ENCODE results near the gene WDR73. TPM values are rescaled to one million over a fixed set of nuclear protein-coding genes. Genes with fewer than 3 reads are reported as not detected.
"Not testable (repeated sequence)": the region's sequence is repeated elsewhere in the genome, so short reads cannot be mapped to it uniquely, and the experiment has no call there.

Gene WDR73
- total RNA-seq, 4 donors from 2014 or later, result 13.7 to 26.8 (median 20.4) TPM

- no peak for ATAC-seq (ENCODE audit: low FRiP score)
- DNase-seq (ENCODE audit: low spot score), result no peak
- TF ChIP-seq, protein P1, sequence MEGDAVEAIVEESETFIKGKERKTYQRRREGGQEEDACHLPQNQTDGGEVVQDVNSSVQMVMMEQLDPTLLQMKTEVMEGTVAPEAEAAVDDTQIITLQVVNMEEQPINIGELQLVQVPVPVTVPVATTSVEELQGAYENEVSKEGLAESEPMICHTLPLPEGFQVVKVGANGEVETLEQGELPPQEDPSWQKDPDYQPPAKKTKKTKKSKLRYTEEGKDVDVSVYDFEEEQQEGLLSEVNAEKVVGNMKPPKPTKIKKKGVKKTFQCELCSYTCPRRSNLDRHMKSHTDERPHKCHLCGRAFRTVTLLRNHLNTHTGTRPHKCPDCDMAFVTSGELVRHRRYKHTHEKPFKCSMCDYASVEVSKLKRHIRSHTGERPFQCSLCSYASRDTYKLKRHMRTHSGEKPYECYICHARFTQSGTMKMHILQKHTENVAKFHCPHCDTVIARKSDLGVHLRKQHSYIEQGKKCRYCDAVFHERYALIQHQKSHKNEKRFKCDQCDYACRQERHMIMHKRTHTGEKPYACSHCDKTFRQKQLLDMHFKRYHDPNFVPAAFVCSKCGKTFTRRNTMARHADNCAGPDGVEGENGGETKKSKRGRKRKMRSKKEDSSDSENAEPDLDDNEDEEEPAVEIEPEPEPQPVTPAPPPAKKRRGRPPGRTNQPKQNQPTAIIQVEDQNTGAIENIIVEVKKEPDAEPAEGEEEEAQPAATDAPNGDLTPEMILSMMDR (IDR thresholded peaks at IDR 0.05), result no peak
These were observed 36.3 kb upstream of the WDR73 start for GRCh38 chr15:84690342-84690741.

DNA sequence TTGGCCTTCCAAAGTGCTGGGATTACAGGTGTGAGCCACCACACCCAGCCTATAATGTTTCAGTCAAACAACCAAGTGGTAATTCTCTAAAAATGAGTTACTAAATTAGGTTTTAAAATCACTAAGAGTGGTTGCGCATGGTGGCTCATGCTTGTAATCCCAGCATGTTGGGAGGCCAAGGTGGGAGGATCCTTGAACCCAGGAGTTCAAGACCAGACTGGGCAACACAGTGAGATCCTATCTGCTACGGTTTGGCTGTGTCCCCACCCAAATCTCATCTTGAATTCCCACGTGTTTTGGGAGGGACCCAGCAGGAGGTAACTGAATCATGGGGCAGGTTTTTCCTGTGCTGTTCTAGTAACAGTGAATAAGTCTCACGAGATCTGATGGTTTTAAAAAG is 35.8 kb upstream of the WDR73 start:
- TF ChIP-seq, protein P1 (IDR thresholded peaks at IDR 0.05), result no peak
- DNase-seq (ENCODE audit: low spot score) (no peak), ATAC-seq (ENCODE audit: low FRiP score) (no peak)

GRCh38 chr15:84686446-84686845 is 32.4 kb upstream of the WDR73 start:
- not testable (repeated sequence) for ATAC-seq (ENCODE audit: low FRiP score); DNase-seq (ENCODE audit: low spot score)

DNA sequence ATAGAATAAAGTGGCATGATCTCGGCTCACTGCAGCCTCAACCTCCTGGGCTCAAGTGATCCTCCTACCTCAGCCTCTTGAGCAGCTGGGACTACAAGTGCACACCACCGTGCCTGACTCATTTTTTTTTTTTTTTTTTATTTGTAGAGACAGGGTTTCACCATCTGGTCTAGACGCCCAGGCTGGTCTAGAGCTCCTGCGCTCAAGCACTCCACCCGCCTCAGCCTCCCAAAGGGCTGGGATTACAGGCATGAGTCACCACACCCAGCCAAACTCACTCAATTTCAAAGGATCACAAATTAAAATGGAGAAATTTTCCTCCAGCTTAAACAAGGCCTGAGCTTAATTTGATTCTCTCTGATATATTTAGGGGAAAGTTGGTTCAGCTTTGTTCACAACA is 31.2 kb upstream of the WDR73 start:
- TF ChIP-seq, protein P1 (IDR thresholded peaks at IDR 0.05), result no peak
- DNase-seq (ENCODE audit: low spot score) (no peak), ATAC-seq (ENCODE audit: low FRiP score) (peak; percentile 64)

DNA sequence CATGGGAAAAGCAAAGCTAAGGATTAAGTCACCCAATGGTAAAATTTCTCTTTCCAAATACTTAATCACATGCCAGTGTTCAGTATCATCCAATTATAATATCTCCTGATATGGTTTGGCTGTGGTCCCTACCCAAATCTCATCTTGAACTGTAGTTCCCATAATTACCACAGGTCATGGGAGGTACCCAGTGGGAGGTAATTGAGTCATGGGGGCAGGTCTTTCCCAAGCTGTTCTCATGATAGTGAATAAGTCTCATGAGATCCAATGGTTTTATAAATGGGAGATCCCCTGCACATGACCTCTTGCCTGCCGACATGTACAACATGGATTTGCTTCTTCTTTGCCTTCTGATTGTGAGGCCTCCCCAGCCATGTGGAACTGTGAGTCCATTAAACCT is 30.0 kb upstream of the WDR73 start:
- DNase-seq (ENCODE audit: low spot score), result no peak
- TF ChIP-seq, protein P1 (IDR thresholded peaks at IDR 0.05), result no peak
- ATAC-seq (ENCODE audit: low FRiP score), result no peak

DNA sequence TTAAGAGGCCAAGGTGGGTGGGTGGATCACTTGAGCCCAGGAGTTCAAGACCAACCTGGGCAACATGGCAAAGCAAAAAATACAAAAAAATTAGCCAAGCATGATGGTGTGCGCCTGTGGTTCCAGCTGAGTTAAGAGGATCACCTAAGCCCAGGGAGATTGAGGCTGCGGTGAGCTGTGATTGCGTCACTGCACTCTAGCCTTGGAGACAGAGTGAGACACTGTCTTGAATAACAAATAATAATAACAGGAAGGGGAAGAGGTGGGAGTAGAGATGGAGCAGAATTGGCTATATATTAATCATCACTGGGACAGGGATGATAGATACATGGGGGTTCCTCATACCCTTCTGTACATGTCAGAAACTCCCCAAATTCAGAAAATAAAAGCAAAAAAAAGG is 27.7 kb upstream of the WDR73 start:
- no peak for ATAC-seq (ENCODE audit: low FRiP score)
- TF ChIP-seq, protein P1 (IDR thresholded peaks at IDR 0.05), result no peak
- no peak for DNase-seq (ENCODE audit: low spot score)

DNA sequence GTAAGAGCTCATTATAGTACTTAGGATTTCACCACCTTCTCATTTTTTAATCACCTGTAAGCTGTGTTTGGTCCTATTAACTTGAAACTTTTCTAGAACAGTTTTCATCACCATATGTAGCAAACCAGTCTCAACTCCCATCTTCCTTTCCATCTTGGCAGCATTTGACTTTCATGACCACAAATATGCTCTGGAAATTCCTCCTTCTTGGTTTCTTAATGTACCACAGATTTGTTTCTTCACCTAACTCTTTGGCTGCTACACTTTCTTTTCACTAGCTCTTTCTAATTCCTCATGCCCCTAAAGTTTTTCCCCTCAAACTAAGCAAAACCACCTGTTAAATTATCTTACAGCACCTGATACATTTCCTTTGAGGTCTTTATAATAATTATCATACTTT is 17.1 kb upstream of the WDR73 start:
- no peak for DNase-seq (ENCODE audit: low spot score)
- TF ChIP-seq, protein P1 (IDR thresholded peaks at IDR 0.05), result no peak
- ATAC-seq (ENCODE audit: low FRiP score), result no peak

DNA sequence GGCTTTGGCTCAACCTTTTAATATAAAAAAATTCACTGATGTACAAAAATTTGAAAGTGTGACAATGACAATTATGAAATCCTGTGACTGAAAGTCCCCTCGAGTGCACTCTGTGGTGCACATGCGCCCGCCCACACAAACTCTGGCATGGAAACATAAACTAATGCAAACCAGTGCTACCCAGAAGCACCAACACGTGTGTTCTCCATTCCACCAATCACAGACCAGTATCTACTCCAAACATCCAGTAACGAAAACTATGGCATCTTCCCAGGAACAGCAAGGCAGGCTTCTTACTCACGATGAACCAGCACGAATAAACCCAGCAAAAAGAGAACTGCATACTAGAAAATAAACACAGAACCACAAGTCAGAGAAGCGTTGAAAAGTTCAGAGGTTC is 15.6 kb upstream of the WDR73 start:
- DNase-seq (ENCODE audit: low spot score) (no peak), ATAC-seq (ENCODE audit: low FRiP score) (no peak)
- TF ChIP-seq, protein P1 (IDR thresholded peaks at IDR 0.05), result no peak
